H1 (cell line): ENCODE data around the gene MRPS27. TPM values are rescaled to one million over a fixed set of nuclear protein-coding genes. Genes with fewer than 3 reads are reported as not detected.

Experiments used
- CTCF ChIA-PET: fragments of 300-600 bp; sonication (Branson Sonifier 250); formaldehyde crosslinking; loops from one replicate; lab custom pipeline; 2021; ENCODE audit not compliant: partially characterized antibody; lab: Charles Lee
- POLR2A ChIA-PET: fragments of 300-600 bp; sonication (Branson Sonifier 250); formaldehyde crosslinking; loops from one replicate; lab custom pipeline; 2021; ENCODE audit warnings: inconsistent platforms; ENCODE audit not compliant: partially characterized antibody; lab: Charles Lee
- DNase-seq, 2 experiments: peaks; one replicate each; pipeline versions ENCODE4 v3.0.0 to v3.0.0-alpha.2; 2010 to 2022; ENCODE audit warnings: low spot score in 2 of 2, low read depth in 1 of 2, mixed read lengths in 1 of 2
- FAIRE-seq: peaks from 2 replicates; lab custom pipeline; 2011; peaks lifted over from hg19 to GRCh38; lab: Jason Lieb, UNC
- H2AFZ ChIP-seq: 2 replicates; pipeline ENCODE4 v1.8.1; 2012; ENCODE audit warnings: low read length, inconsistent platforms
- H2AK5ac ChIP-seq: 2 replicates; pipeline ENCODE4 v1.6.1; 2013; ENCODE audit warnings: low read depth, low read length
- H2BK120ac ChIP-seq: replicated peaks from 2 replicates; pipeline ENCODE3; 2013; ENCODE audit warnings: low read depth, low read length, inconsistent platforms
- H2BK12ac ChIP-seq: 2 replicates; pipeline ENCODE4 v1.6.1; 2013; ENCODE audit warnings: low read depth, low read length
- H2BK15ac ChIP-seq: 2 replicates; pipeline ENCODE4 v1.6.1; 2013; ENCODE audit warnings: low read length
- H2BK20ac ChIP-seq: 2 replicates; pipeline ENCODE4 v1.6.1; 2013; ENCODE audit warnings: low read length
- H2BK5ac ChIP-seq: 2 replicates; pipeline ENCODE4 v1.6.1; 2013; ENCODE audit warnings: low read depth, low read length
- H3K14ac ChIP-seq: 2 replicates; pipeline ENCODE4 v1.6.1; 2013; ENCODE audit warnings: inconsistent platforms; ENCODE audit not compliant: insufficient read length
- H3K18ac ChIP-seq: 2 replicates; pipeline ENCODE4 v1.6.1; 2013; ENCODE audit warnings: low read length; ENCODE audit errors: extremely low read depth
- H3K23ac ChIP-seq: 2 replicates; pipeline ENCODE4 v1.6.1; 2013; ENCODE audit warnings: inconsistent platforms; ENCODE audit not compliant: insufficient read length
- H3K23me2 ChIP-seq: 2 replicates; pipeline ENCODE4 v1.6.1; 2013; ENCODE audit warnings: low read depth, low read length
- H3K27ac ChIP-seq: 2 replicates; pipeline ENCODE4 v1.6.1; 2011; ENCODE audit warnings: low read depth, low read length, inconsistent platforms
- H3K27me3 ChIP-seq, 4 experiments: replicated peaks in 1 of 4; 1 replicate in 1 of 4; 2 replicates in 3 of 4; pipeline versions ENCODE4 v1.6.1 to v1.8.1; 2011 to 2013; ENCODE audit warnings: low read length in 3 of 4, mild to moderate bottlenecking in 3 of 4, inconsistent platforms in 2 of 4, mixed read lengths in 2 of 4, moderate library complexity in 1 of 4; ENCODE audit not compliant: control insufficient read depth in 3 of 4, insufficient read depth in 3 of 4; ENCODE audit errors: extremely low read depth in 1 of 4
- H3K36me3 ChIP-seq, 4 experiments: 2 replicates each; pipeline versions ENCODE4 v1.6.1 to v1.8.1; 2011 to 2013; ENCODE audit warnings: mild to moderate bottlenecking in 4 of 4, low read length in 3 of 4, moderate library complexity in 2 of 4, control low read depth in 1 of 4, inconsistent platforms in 1 of 4; ENCODE audit not compliant: insufficient read depth in 4 of 4, control insufficient read depth in 2 of 4
- H3K4ac ChIP-seq: replicated peaks from 2 replicates; pipeline ENCODE3; 2013; ENCODE audit warnings: low read length, low read depth, mixed read lengths, inconsistent platforms; ENCODE audit not compliant: insufficient read length
- H3K4me1 ChIP-seq, 4 experiments: replicated peaks in 1 of 4; 1 replicate in 1 of 4; 2 replicates in 3 of 4; pipeline versions ENCODE4 v1.6.1 to v1.8.1; 2011 to 2013; ENCODE audit warnings: low read length in 3 of 4, inconsistent platforms in 2 of 4, mixed read lengths in 1 of 4; ENCODE audit not compliant: insufficient read depth in 4 of 4, control insufficient read depth in 3 of 4
- H3K4me2 ChIP-seq, 2 experiments: 2 replicates each; pipeline versions ENCODE4 v1.6.1 to v1.8.1; 2011 to 2013; ENCODE audit warnings: low read depth in 2 of 2, low read length in 2 of 2, control low read depth in 1 of 2, inconsistent platforms in 1 of 2, mild to moderate bottlenecking in 1 of 2; ENCODE audit not compliant: insufficient read depth in 1 of 2
- H3K4me3 ChIP-seq, 4 experiments: fragments of 200-600, 300-600 bp in 1 of 4; sonication (generic), shearing (Covaris generic), sonication (Bioruptor Twin) in 1 of 4; 2 replicates each; pipeline versions ENCODE4 v1.5.1 to v1.8.1; 2011 to 2016; ENCODE audit warnings: low read length in 4 of 4, low read depth in 3 of 4, control low read depth in 2 of 4, inconsistent platforms in 2 of 4, mild to moderate bottlenecking in 2 of 4, mixed read lengths in 1 of 4, moderate library complexity in 1 of 4; ENCODE audit not compliant: insufficient read depth in 2 of 4; ENCODE audit errors: extremely low read depth in 1 of 4
- H3K56ac ChIP-seq: replicated peaks from 2 replicates; pipeline ENCODE3; 2013; ENCODE audit warnings: low read depth, mild to moderate bottlenecking, mixed read lengths, low read length, inconsistent platforms; ENCODE audit not compliant: insufficient read length
- H3K79me1 ChIP-seq: 2 replicates; pipeline ENCODE4 v1.6.1; 2013; ENCODE audit warnings: low read depth, low read length, control low read depth
- H3K79me2 ChIP-seq, 2 experiments: 2 replicates each; pipeline versions ENCODE4 v1.6.1 to v1.8.1; 2012 to 2013; ENCODE audit warnings: low read length in 2 of 2, mild to moderate bottlenecking in 2 of 2, inconsistent platforms in 1 of 2; ENCODE audit not compliant: insufficient read depth in 2 of 2, control insufficient read depth in 1 of 2
- H3K9ac ChIP-seq, 4 experiments: replicated peaks in 1 of 4; 1 replicate in 1 of 4; 2 replicates in 3 of 4; pipeline versions ENCODE4 v1.6.1 to v1.8.1; 2011 to 2013; ENCODE audit warnings: low read depth in 3 of 4, low read length in 3 of 4, control low read depth in 2 of 4, mild to moderate bottlenecking in 2 of 4, moderate library complexity in 2 of 4, inconsistent platforms in 1 of 4; ENCODE audit errors: extremely low read depth in 1 of 4
- H3K9me3 ChIP-seq, 2 experiments: 2 replicates each; pipeline versions ENCODE4 v1.6.1 to v1.8.1; 2012 to 2013; ENCODE audit warnings: mild to moderate bottlenecking in 2 of 2, moderate library complexity in 2 of 2, control low read depth in 1 of 2, inconsistent platforms in 1 of 2, low read depth in 1 of 2, low read length in 1 of 2, mixed read lengths in 1 of 2; ENCODE audit not compliant: insufficient read depth in 2 of 2
- H4K20me1 ChIP-seq, 2 experiments: replicated peaks in 1 of 2; 2 replicates each; pipeline versions ENCODE3 to v1.8.1; 2011 to 2013; ENCODE audit warnings: inconsistent platforms in 2 of 2, low read length in 2 of 2, mild to moderate bottlenecking in 1 of 2; ENCODE audit not compliant: insufficient read depth in 2 of 2, control insufficient read depth in 1 of 2
- H4K5ac ChIP-seq: 2 replicates; pipeline ENCODE4 v1.6.1; 2013; ENCODE audit warnings: low read length, low read depth, mixed read lengths, inconsistent platforms; ENCODE audit not compliant: insufficient read length
- H4K8ac ChIP-seq: 2 replicates; pipeline ENCODE4 v1.8.0; 2013; ENCODE audit warnings: mild to moderate bottlenecking, moderate library complexity, low read length, inconsistent platforms; ENCODE audit not compliant: insufficient read depth; ENCODE audit errors: extremely low read depth
- H4K91ac ChIP-seq: replicated peaks from 2 replicates; pipeline ENCODE3; 2013; ENCODE audit warnings: low read length, mixed read lengths, inconsistent platforms; ENCODE audit not compliant: insufficient read length
- ASH2L ChIP-seq: fragments of 200-600, 300-600 bp; sonication (generic); IDR thresholded peaks from one replicate; pipeline ENCODE4 v1.7.1; 2017; ENCODE audit warnings: low read length
- BCL11A ChIP-seq, 2 experiments: IDR thresholded peaks; one replicate each; pipeline ENCODE4 v1.6.1; 2011; ENCODE audit warnings: low read depth in 2 of 2, low read length in 2 of 2, mild to moderate bottlenecking in 2 of 2
- BRCA1 ChIP-seq: IDR thresholded peaks from 2 replicates; pipeline ENCODE4 v1.6.1; 2012; ENCODE audit warnings: low read depth, low read length, improper control_type of control experiment
- CREB1 ChIP-seq: IDR thresholded peaks from 2 replicates; pipeline ENCODE4 v1.6.1; 2012; ENCODE audit warnings: inconsistent platforms
- EGR1 ChIP-seq: IDR thresholded peaks from 2 replicates; pipeline ENCODE4 v1.6.1; 2011; ENCODE audit warnings: low read depth, low read length, borderline replicate concordance
- HDAC6 ChIP-seq: IDR thresholded peaks from one replicate; pipeline ENCODE4 v1.7.1; 2012; ENCODE audit warnings: low read depth, mild to moderate bottlenecking, inconsistent platforms, low read length, moderate library complexity
- MAFK ChIP-seq: IDR thresholded peaks from 2 replicates; pipeline ENCODE4 v1.6.1; 2012; ENCODE audit warnings: low read depth, mild to moderate bottlenecking, improper control_type of control experiment, low read length
- POU5F1 ChIP-seq: IDR thresholded peaks from 2 replicates; pipeline ENCODE4 v1.6.1; 2011; ENCODE audit warnings: low read depth, mild to moderate bottlenecking, low read length, moderate library complexity
- RNF2 ChIP-seq: fragments of 200-900, 300-1000 bp; sonication (generic); IDR thresholded peaks from 2 replicates; pipeline ENCODE4 v1.7.1; 2016; ENCODE audit warnings: borderline replicate concordance, low read depth, mild to moderate bottlenecking, antibody characterized with exemption, low read length; ENCODE audit not compliant: poor library complexity, severe bottlenecking; ENCODE audit errors: missing control alignments
- SAP30 ChIP-seq: fragments of 300-600 bp; sonication (generic); IDR thresholded peaks from 2 replicates; pipeline ENCODE4 v1.7.1; 2012; ENCODE audit warnings: low read length, moderate library complexity, mild to moderate bottlenecking, inconsistent platforms; ENCODE audit not compliant: insufficient read depth, insufficient replicate concordance
- SUZ12 ChIP-seq: fragments of 200-600 bp; sonication (generic); IDR thresholded peaks from 2 replicates; pipeline ENCODE4 v1.6.1; 2012; ENCODE audit warnings: mild to moderate bottlenecking, inconsistent platforms, low read length, moderate library complexity, mixed read lengths
- WGBS, 2 experiments: shearing (Covaris generic) in 1 of 2; methylation state at CpG; one replicate each; pipeline versions ENCODE4 v1.1.6 to v1.1.7; 2013 to 2015; ENCODE audit warnings: low lambda C conversion rate in 2 of 2, mixed read lengths in 2 of 2, inconsistent platforms in 1 of 2, low coverage in 1 of 2, missing lambda C conversion rate in 1 of 2; ENCODE audit not compliant: insufficient replicate concordance in 2 of 2, insufficient coverage in 1 of 2, insufficient read length in 1 of 2; ENCODE audit errors: extremely low coverage in 1 of 2, missing lambda C conversion rate in 1 of 2; 5-methylcytosine and 5-hydroxymethylcytosine counted together
- polyA plus RNA-seq, 7 experiments: library from polyadenylated mRNA; depleted of rRNA in 3 of 7; stranded (reverse) in 5 of 7; unstranded in 2 of 7; fragments of >200 nt in 5 of 7; fragments of 200-250 nt in 2 of 7; gene quantifications; 1 replicate in 5 of 7; 2 replicates in 1 of 7; 4 replicates in 1 of 7; pipeline versions ENCODE4 v1.2.1 to v1.2.3, GENCODE V29; 2011 to 2013; ENCODE audit warnings: missing spikeins in 2 of 7, mixed read lengths in 2 of 7
- total RNA-seq: library from RNA; stranded (reverse); fragmentation: NEBNext Ultra II Directional; extraction: Animal tissue kit (Norgen Biotek cat#: 25700); gene quantifications from 2 replicates; pipeline ENCODE4 v1.2.1, GENCODE V29; 2021
- TF ChIP-seq, protein P1 (sequence below), 3 experiments: IDR thresholded peaks; 1 replicate in 2 of 3; 2 replicates in 1 of 3; pipeline versions ENCODE4 v1.5.1 to v1.6.1; 2011; ENCODE audit warnings: low read length in 3 of 3, mild to moderate bottlenecking in 3 of 3, inconsistent platforms in 2 of 3, low read depth in 1 of 3, moderate library complexity in 1 of 3; ENCODE audit not compliant: insufficient read depth in 1 of 3; ENCODE audit errors: control extremely low read depth in 1 of 3

Gene MRPS27
- total and polyA plus RNA-seq, 2 of the 8 experiments (the other 6 are each of a cell fraction or from before 2014, with no cell fraction given), result 93.2 to 102 TPM

DNA sequence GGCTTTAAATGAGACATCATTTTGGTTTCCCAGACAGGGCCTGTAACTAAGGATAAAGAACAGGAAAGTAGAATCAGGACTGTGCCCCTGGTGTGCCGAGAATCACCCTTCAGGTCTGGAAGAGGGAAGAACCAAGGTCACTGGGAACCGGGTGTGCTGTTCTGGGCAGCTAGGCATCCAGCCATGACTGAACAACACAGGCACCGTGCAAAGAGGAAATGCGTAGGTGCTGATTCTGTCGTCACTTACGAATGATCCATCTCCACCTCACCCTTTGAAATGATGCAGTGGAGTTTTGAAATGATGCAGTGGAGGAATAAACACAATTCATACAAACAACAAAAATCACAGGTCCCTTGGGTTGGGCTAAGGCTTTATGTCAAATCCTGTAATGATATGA is 148.4 kb downstream of the MRPS27 start:
- Histone ChIP-seq H2BK5ac (no peak overlapping the region), H4K5ac (no peak overlapping the region), H3K4me3 (no peak overlapping the region), H3K4ac (no peak overlapping the region), H3K23ac (no peak overlapping the region), H3K9me3 (no peaks in the 10 kb centered on the region), H3K36me3 (no peaks in the 10 kb centered on the region), H2BK12ac (no peak overlapping the region), H3K27me3 (no peaks in the 10 kb centered on the region), H3K18ac (no peak overlapping the region), H2AK5ac (no peak overlapping the region), H3K9ac (no peak overlapping the region), H3K4me2 (no peak overlapping the region), H3K56ac (no peak overlapping the region), H2BK15ac (no peak overlapping the region), H3K79me2 (peaks cover 0 to 3% of the 10 kb centered on the region in 2 experiments; a peak in 1 of 4 replicates), H3K14ac (no peak overlapping the region), H3K4me1 (peaks cover 0 to 12% (median 10%) of the 10 kb centered on the region in 4 experiments; a peak in 4 of 7 replicates), H2BK120ac (no peak overlapping the region), H2AFZ (no peak overlapping the region), H4K8ac (no peak overlapping the region), H3K79me1 (0 out of 2 replicates have a peak, but pooled peaks cover 2% of the 10 kb centered on the region), H2BK20ac (no peak overlapping the region), H4K91ac (no peak overlapping the region), H3K23me2 (no peaks in the 10 kb centered on the region), H4K20me1 (no peaks in the 10 kb centered on the region), H3K27ac (no peak overlapping the region)
- no peak for FAIRE-seq
- WGBS, 2 experiments, result 87% methylated on average over 6 of the region's 6 CpGs; no CpG with 5 or more reads in 1 of the 2 experiments
- POLR2A ChIA-PET, result no interaction called here
- no peak for DNase-seq
- CTCF ChIA-PET, result interaction anchor here (0.8 to 0.9 kb wide), 2 partner anchors 17 to 117 kb away, joined by 3 read pairs; no protein-coding TSS in a partner anchor
- TF ChIP-seq EGR1 (no peak), SAP30 (no peak), HDAC6 (no peak), BRCA1 (no peak), ASH2L (no peak), MAFK (no peak), CREB1 (no peak), RNF2 (no peak), POU5F1 (no peak), BCL11A (IDR thresholded peaks at IDR 0.05; ENCODE audit: low read depth in 2 of 2, low read length in 2 of 2) (no peak), SUZ12 (no peak)
- TF ChIP-seq, protein P1, sequence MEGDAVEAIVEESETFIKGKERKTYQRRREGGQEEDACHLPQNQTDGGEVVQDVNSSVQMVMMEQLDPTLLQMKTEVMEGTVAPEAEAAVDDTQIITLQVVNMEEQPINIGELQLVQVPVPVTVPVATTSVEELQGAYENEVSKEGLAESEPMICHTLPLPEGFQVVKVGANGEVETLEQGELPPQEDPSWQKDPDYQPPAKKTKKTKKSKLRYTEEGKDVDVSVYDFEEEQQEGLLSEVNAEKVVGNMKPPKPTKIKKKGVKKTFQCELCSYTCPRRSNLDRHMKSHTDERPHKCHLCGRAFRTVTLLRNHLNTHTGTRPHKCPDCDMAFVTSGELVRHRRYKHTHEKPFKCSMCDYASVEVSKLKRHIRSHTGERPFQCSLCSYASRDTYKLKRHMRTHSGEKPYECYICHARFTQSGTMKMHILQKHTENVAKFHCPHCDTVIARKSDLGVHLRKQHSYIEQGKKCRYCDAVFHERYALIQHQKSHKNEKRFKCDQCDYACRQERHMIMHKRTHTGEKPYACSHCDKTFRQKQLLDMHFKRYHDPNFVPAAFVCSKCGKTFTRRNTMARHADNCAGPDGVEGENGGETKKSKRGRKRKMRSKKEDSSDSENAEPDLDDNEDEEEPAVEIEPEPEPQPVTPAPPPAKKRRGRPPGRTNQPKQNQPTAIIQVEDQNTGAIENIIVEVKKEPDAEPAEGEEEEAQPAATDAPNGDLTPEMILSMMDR (IDR thresholded peaks at IDR 0.05; ENCODE audit: control extremely low read depth in 1 of 3, insufficient read depth in 1 of 3, low read depth in 1 of 3, low read length in 3 of 3), result no peak
